Activated CD8-positive, alpha-beta memory T cell treated with anti-CD3 and anti-CD28 coated beads, Interleukin-2, amount 50 U/mL, for 1 hour (primary cell): ENCODE measurements around the gene ALDH1L2.

Experiments
- DNase-seq: peaks from one replicate; pipeline ENCODE4 v3.0.0-alpha.2; 2020; ENCODE audit errors: extremely low read depth

ALDH1L2 gene

DNA sequence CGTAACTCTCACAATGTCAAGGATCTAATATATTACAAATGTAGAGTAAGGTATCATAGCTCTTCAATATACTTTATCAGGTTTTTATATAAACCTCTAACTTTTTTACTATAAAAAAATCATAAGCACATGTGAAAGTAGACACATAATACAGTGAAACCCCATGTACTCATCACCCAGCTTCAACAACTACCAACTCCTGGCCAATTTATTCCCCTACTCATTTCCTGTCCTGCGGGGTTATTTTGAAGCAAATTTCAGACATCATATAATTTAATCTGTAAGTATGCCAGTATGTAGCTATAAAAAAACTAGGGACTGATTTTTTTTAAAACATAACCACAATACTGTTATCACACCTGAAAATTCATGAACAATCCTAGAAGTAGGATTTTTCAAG, 50.4 kb downstream of the ALDH1L2 start:
- DNase-seq, result no peak

DNA sequence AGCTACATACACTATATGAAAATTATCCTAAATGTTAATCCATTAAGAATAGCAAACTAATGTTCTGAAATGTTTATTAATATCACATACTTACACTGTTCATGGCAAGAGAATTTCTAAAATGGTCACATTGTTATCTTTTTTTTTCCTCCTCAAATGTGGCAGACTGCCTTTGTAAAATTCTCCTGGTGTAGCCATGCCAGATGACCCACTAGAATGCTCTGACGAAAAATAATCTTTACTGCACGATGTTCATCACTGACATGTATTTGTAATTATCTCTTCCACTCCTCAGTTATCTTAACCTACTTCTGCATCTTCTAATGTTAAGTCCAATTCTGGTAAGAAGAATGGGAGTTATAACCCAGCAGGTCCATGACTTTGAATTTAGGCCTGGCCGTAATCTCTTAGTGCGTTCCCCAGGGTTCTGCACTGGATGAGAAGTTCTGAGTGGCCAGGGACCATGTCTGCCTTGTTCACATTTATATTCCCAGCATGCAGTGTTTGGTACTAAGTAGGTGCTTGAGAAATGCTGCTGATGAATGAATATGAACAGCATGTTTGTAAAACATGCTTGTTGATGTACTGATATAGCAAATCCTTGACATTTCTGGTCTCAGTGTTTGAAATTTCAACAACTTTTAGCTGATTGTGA, 51.4 kb downstream of the ALDH1L2 start:
- no peak for DNase-seq

- DNase-seq, result no peak
These were observed 53.1 kb downstream of the ALDH1L2 start for GRCh38 chr12:105030820-105031807.

- no peak for DNase-seq
These were observed 57.8 kb downstream of the ALDH1L2 start for GRCh38 chr12:105026411-105026810.

DNA sequence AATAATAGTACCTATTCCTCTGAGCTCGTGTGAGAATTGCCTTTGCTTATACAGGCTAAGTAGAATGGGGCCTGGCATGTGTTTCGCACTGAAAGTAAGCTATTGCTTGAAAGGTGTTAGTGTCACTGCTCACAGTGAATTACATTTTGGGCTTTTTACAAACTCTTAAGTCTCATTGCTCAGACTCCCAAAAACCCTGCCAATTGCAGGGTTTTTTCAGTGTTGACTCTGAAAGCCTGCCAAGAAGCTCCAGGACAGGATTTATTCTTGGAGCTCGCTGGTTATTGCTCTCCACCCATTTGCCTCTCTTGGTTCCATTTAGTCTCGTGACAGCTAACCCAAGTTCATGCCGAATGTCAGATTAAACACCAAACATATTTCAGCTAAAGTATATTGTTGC, 58.4 kb downstream of the ALDH1L2 start:
- DNase-seq, result no peak

DNA sequence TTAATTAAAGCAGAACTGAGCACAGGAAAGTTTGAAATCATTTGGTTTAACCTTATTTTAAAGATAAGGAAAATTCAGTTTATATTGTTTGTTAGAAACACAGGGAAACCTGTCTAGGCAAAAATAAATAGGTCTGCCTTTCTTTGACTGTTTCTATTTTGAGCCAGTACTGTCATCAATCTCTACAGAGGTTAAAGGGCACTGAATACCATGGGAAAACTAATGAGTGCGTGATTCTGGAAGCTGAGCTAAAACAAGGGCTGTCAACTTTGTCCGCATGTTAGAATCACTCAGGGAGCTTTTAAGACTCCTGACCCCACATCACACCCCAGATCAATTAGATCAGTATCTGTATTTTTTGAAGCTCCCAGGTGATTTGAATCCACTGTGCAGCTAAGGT, 59.3 kb downstream of the ALDH1L2 start:
- DNase-seq, result no peak

- DNase-seq, result no peak
These were observed 63.9 kb downstream of the ALDH1L2 start for GRCh38 chr12:105020241-105020962.

DNA sequence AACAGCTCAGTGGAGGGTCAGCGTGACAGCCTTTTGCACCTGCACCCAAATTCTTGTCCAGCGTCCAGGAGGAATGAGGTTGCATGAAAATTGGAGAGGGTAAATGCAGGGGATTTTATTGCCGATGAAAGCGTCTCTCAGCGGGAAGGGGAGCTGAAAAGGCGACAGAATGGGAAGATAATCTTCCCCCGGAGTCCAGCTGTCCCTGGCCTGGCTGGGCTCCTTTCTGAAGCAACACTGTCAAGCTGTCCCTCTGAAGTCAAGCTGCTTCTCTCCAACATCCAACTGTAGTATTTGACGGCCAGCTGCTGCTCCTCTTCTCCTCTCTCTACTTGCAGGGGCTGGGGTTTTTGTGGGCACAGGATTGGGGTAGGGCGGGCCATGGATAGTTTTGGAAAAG, 65.5 kb downstream of the ALDH1L2 start:
- no peak for DNase-seq

DNA sequence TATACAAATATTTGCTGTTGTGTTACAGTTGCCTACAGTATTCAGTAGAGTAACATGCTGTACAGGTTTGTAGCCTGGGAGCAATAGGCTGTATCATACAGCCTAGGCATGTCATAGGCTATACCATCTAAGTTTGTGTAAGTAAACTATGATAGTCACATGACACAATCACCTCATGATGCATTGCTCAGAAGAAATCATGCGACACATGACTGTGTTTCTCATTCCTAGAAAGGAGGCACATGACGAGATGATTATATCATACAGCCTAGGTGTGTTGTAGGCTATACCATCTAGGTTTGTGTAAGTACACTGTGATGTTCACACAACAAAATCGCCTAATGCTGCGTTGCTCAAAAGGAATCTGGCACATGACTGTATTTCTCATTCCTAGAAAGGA, 66.2 kb downstream of the ALDH1L2 start:
- no peak for DNase-seq

GRCh38 chr12:105015543-105015942, 68.7 kb downstream of the ALDH1L2 start:
- no peak for DNase-seq

DNA sequence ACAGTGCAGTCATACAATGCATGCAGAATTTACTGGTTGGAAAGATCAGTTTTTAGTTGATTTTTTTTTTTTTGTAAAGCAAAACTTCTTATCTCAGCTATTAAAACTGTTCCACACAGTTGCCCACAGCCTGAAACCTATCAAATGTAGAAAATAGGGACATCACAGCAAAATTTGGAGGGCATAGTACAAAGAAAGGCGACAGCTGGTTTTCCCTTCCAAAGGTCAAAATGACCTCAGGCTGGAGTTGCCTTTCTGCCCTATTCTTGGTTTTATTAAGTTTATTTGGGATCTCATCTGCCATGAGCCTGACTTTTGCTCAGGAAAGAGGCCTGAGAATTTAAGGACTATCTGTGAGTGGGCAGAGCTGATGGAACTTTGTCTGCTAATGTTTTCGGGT, 69.7 kb downstream of the ALDH1L2 start:
- DNase-seq, result no peak

- no peak for DNase-seq
These were observed 70.4 kb downstream of the ALDH1L2 start for GRCh38 chr12:105013892-105014291.

DNA sequence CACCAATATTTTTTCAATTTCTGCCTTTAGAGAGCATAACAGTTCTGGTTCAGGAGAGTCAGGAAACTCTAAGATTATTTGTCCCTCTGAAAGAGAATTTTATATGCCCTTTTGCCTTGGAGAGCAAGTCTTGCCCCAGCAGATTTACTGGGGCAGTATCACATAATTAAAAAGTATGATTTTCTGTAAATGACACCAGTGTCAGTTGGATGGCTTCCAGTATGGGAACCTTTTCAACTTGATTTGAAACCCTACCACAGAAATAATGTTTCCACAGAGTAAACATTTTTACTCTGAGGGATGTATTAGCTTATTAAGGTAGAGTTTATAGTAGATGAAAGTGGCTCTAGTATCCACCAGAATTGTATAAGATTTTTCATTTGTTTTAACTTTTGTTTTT, 82.8 kb downstream of the ALDH1L2 start:
- no peak for DNase-seq

DNA sequence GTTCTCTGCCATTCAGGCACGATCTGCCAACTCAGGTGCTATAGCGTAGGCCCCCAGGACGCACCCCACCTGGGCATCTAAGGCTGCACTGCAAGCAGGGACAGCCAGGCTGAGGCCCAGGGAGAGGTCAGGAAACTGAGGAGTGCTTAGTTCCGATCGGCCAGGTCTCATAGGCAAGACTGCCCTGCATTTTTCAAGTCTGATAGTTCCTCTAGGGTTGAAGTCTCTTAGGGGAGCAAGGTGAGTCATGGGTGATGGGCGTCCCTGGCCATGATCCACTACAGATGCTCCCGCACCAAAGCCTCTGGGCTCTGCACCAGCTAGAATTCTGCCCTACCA, 84.9 kb downstream of the ALDH1L2 start:
- DNase-seq, result no peak

- no peak for DNase-seq
These were observed 85.6 kb downstream of the ALDH1L2 start for GRCh38 chr12:104998423-104999346.

DNA sequence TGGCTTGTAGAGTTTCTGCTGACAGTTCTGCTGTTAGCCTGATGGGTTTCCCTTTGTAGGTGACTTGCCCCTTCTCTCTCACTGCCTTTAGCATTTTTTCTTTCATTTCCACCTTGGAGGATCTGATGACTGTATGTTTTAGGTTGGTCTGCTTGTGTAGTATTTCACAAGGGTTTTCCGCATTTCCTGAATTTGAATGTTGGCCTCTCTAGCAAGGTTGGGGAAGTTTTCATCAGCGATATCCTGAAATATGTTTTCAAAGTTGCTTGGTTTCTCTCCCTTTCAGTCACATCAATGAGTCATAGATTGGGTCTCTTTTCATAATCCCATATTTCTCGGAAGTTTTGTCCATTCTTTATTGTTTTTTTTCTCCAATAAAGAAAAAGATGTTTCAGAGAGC, 86.7 kb downstream of the ALDH1L2 start:
- DNase-seq, result no peak

- no peak for DNase-seq
These were observed 89.9 kb downstream of the ALDH1L2 start for GRCh38 chr12:104994336-104994735.

- DNase-seq, result no peak
These were observed 92.6 kb downstream of the ALDH1L2 start for GRCh38 chr12:104991565-104992128.

- no peak for DNase-seq
These were observed 93.3 kb downstream of the ALDH1L2 start for GRCh38 chr12:104990950-104991349.

- DNase-seq, result peak; percentile 61
These were observed 98.0 kb downstream of the ALDH1L2 start, which contains the start of gene NOPCHAP1 for GRCh38 chr12:104986022-104986941. Gene NOPCHAP1 (plus strand): TSS chr12:104986316. CDS start chr12:104986353, 37 bp downstream.
